HEK293 (cell line): ENCODE results near the gene CRYZL1.
A peak's percentile ranks its signal among the peaks of the same experiment; 100 is the strongest.

Experiments
- CTCF ChIA-PET: fragments of 350-600 bp; formaldehyde crosslinking; extraction: SDS; loops from one replicate; lab custom pipeline; 2021; ENCODE audit warnings: antibody characterized with exemption; lab: Yijun Ruan, JAX
- POLR2A ChIA-PET: fragments of 300-600 bp; formaldehyde crosslinking; extraction: SDS; loops from one replicate; lab custom pipeline; 2020; ENCODE audit warnings: antibody characterized with exemption, inconsistent platforms; lab: Yijun Ruan, JAX
- H3K27ac ChIP-seq: fragments of 200-500 bp; sonication (Bioruptor generic); 2 replicates; pipeline ENCODE4 v1.5.1; 2014; ENCODE audit warnings: low read depth, low read length, control low read depth, inconsistent platforms; ENCODE audit errors: extremely low read depth
- H3K36me3 ChIP-seq, 2 experiments: fragments of 200-500 bp in 1 of 2; sonication (Bioruptor generic) in 1 of 2; 1 replicate in 1 of 2; 2 replicates in 1 of 2; pipeline ENCODE4 v1.5.1; 2014 to 2017; ENCODE audit warnings: inconsistent platforms in 2 of 2, low read length in 2 of 2; ENCODE audit not compliant: control insufficient read depth in 2 of 2, insufficient read depth in 1 of 2
- H3K4me1 ChIP-seq: fragments of 200-500 bp; sonication (Bioruptor generic); 2 replicates; pipeline ENCODE4 v1.5.1; 2014; ENCODE audit warnings: mild to moderate bottlenecking, low read length, inconsistent platforms; ENCODE audit not compliant: control insufficient read depth, insufficient read depth
- H3K4me3 ChIP-seq: 2 replicates; pipeline ENCODE4 v1.5.1; 2011; ENCODE audit warnings: low read depth, mild to moderate bottlenecking, control low read depth, low read length, moderate library complexity
- H3K9me3 ChIP-seq: fragments of 200-500 bp; sonication (Bioruptor generic); 2 replicates; pipeline ENCODE4 v1.5.1; 2014; ENCODE audit warnings: low read depth, low read length, inconsistent platforms; ENCODE audit not compliant: control insufficient read depth, insufficient read depth
- GLI2 ChIP-seq: fragments of 450-650 bp; formaldehyde crosslinking; IDR thresholded peaks from 2 replicates; pipeline ENCODE4; 2017; ENCODE audit warnings: missing biosample characterization, missing genetic modification characterization, low read depth, borderline replicate concordance
- KLF8 ChIP-seq: fragments of 450-650 bp; formaldehyde crosslinking; IDR thresholded peaks from 2 replicates; pipeline ENCODE4 v1.5.1; 2016; ENCODE audit warnings: missing biosample characterization, missing genetic modification characterization
- PRDM1 ChIP-seq: fragments of 450-650 bp; formaldehyde crosslinking; IDR thresholded peaks from 2 replicates; pipeline ENCODE4; 2016; ENCODE audit warnings: missing biosample characterization, missing genetic modification characterization
- WT1 ChIP-seq: fragments of 450-650 bp; formaldehyde crosslinking; IDR thresholded peaks from 2 replicates; pipeline ENCODE4 v1.5.1; 2016; ENCODE audit warnings: missing biosample characterization, missing genetic modification characterization
- ZBTB48 ChIP-seq: fragments of 450-650 bp; formaldehyde crosslinking; IDR thresholded peaks from 2 replicates; pipeline ENCODE4 v1.5.1; 2016; ENCODE audit warnings: missing biosample characterization, missing genetic modification characterization
- ZIC2 ChIP-seq: fragments of 450-650 bp; formaldehyde crosslinking; IDR thresholded peaks from 2 replicates; pipeline ENCODE4 v1.5.1; 2016; ENCODE audit warnings: missing biosample characterization, missing genetic modification characterization
- ZNF10 ChIP-seq: fragments of 450-650 bp; formaldehyde crosslinking; IDR thresholded peaks from 2 replicates; pipeline ENCODE4 v1.5.1; 2017; ENCODE audit warnings: missing biosample characterization, missing genetic modification characterization
- ZNF146 ChIP-seq: fragments of 450-650 bp; formaldehyde crosslinking; IDR thresholded peaks from 2 replicates; pipeline ENCODE4 v1.5.1; 2016; ENCODE audit warnings: missing biosample characterization, missing genetic modification characterization
- ZNF157 ChIP-seq: fragments of 450-650 bp; formaldehyde crosslinking; IDR thresholded peaks from 2 replicates; pipeline ENCODE4 v1.5.1; 2016; ENCODE audit warnings: missing biosample characterization, missing genetic modification characterization
- ZNF239 ChIP-seq: fragments of 450-650 bp; formaldehyde crosslinking; IDR thresholded peaks from 2 replicates; pipeline ENCODE4 v1.5.1; 2016; ENCODE audit warnings: missing biosample characterization, missing genetic modification characterization
- ZNF324 ChIP-seq: fragments of 450-650 bp; formaldehyde crosslinking; IDR thresholded peaks from 2 replicates; pipeline ENCODE4 v1.5.1; 2016; ENCODE audit warnings: missing biosample characterization, missing genetic modification characterization
- ZNF335 ChIP-seq: fragments of 450-650 bp; formaldehyde crosslinking; conservative IDR thresholded peaks from 2 replicates; pipeline ENCODE4 v1.5.1; 2016; ENCODE audit warnings: missing biosample characterization, missing genetic modification characterization
- ZNF366 ChIP-seq: fragments of 450-650 bp; formaldehyde crosslinking; conservative IDR thresholded peaks from 2 replicates; pipeline ENCODE4 v1.5.1; 2016; ENCODE audit warnings: missing biosample characterization, missing genetic modification characterization
- ZNF426 ChIP-seq: fragments of 450-650 bp; formaldehyde crosslinking; IDR thresholded peaks from 2 replicates; pipeline ENCODE4 v1.5.1; 2017; ENCODE audit warnings: missing biosample characterization, missing genetic modification characterization, mild to moderate bottlenecking, inconsistent platforms, moderate library complexity
- ZNF433 ChIP-seq: fragments of 450-650 bp; formaldehyde crosslinking; IDR thresholded peaks from 2 replicates; pipeline ENCODE4 v1.5.1; 2016; ENCODE audit warnings: missing biosample characterization, missing genetic modification characterization, low read depth
- ZNF514 ChIP-seq: fragments of 450-650 bp; formaldehyde crosslinking; IDR thresholded peaks from 2 replicates; pipeline ENCODE4 v1.5.1; 2016; ENCODE audit warnings: missing biosample characterization, missing genetic modification characterization
- ZNF560 ChIP-seq: fragments of 450-650 bp; formaldehyde crosslinking; IDR thresholded peaks from 2 replicates; pipeline ENCODE4 v1.5.1; 2017; ENCODE audit warnings: missing biosample characterization, missing genetic modification characterization, borderline replicate concordance
- ZNF600 ChIP-seq: fragments of 450-650 bp; formaldehyde crosslinking; IDR thresholded peaks from 2 replicates; pipeline ENCODE4 v1.5.1; 2016; ENCODE audit warnings: missing biosample characterization, missing genetic modification characterization
- ZNF610 ChIP-seq: fragments of 450-650 bp; formaldehyde crosslinking; IDR thresholded peaks from 2 replicates; pipeline ENCODE4 v1.5.1; 2016; ENCODE audit warnings: missing biosample characterization, missing genetic modification characterization, borderline replicate concordance
- ZNF629 ChIP-seq: fragments of 450-650 bp; formaldehyde crosslinking; IDR thresholded peaks from 2 replicates; pipeline ENCODE4 v1.5.1; 2017; ENCODE audit warnings: missing biosample characterization, missing genetic modification characterization
- ZNF791 ChIP-seq: fragments of 450-650 bp; formaldehyde crosslinking; IDR thresholded peaks from 2 replicates; pipeline ENCODE4 v1.5.1; 2016; ENCODE audit warnings: missing biosample characterization, missing genetic modification characterization
- TF ChIP-seq, protein P1 (sequence below): fragments of 450-650 bp; formaldehyde crosslinking; IDR thresholded peaks from 2 replicates; pipeline ENCODE4 v1.5.1; 2016; ENCODE audit warnings: missing biosample characterization, missing genetic modification characterization
- TF ChIP-seq, protein P2 (sequence below): fragments of 450-650 bp; formaldehyde crosslinking; IDR thresholded peaks from 2 replicates; pipeline ENCODE4 v1.5.1; 2016; ENCODE audit warnings: missing biosample characterization, missing genetic modification characterization
- TF ChIP-seq, protein P3 (sequence below): fragments of 450-650 bp; formaldehyde crosslinking; optimal IDR thresholded peaks from 2 replicates; pipeline ENCODE3; 2016; ENCODE audit warnings: missing biosample characterization, mild to moderate bottlenecking, missing genetic modification characterization
- TF ChIP-seq, protein P4 (sequence below): fragments of 450-650 bp; formaldehyde crosslinking; IDR thresholded peaks from 2 replicates; pipeline ENCODE4 v1.5.1; 2016; ENCODE audit warnings: missing biosample characterization, missing genetic modification characterization
- TF ChIP-seq, protein P5 (sequence below): fragments of 450-650 bp; formaldehyde crosslinking; IDR thresholded peaks from 2 replicates; pipeline ENCODE4 v1.5.1; 2017; ENCODE audit warnings: missing biosample characterization, missing genetic modification characterization
- TF ChIP-seq, protein P6 (sequence below): fragments of 450-650 bp; formaldehyde crosslinking; IDR thresholded peaks from 2 replicates; pipeline ENCODE4 v1.5.1; 2016; ENCODE audit warnings: missing biosample characterization, missing genetic modification characterization

Gene CRYZL1

DNA sequence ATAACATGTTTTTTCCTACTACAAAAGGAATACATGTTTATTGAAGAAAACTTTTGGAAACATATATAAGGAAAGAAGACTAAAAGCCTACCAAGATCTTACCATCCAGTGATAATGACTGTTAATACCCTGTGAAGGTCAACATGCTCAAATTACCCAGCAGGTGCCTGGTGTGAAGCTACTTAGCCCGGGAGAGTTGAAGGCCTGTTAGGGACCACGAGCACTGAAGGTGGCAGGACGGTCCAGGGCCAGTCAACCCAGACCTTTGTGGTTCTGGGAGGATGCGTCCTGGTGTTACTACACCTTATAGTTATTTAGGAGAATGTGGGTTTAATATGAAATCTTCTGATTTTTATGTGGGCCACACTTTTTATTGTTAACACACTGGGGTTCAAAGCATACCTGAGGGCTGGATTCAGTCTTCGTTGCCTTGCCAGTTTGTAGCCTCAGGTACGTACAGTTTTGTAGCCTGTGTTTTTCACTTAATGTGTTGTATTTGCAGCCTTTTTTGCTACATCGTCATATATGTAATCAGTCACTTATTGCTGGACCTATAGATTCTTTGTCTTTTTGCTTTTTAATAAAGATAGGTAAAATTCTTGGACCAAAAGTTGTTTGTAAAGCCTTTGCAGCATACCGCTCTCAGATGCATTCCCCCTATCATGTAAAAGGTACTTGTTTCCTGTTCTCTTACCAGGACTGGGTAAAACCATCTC is 10.6 kb upstream of the CRYZL1 start:
- H3K4me1 ChIP-seq = peaks cover 32% of the 10 kb centered on the region
- no peak overlapping the region for H3K27ac ChIP-seq
- ChIA-PET POLR2A (interaction anchor here (1.2 kb wide), 1 partner anchor 10 kb away, joined by 4 read pairs; the partner anchor contains the start of gene ITSN1), CTCF (no interaction called here)
- H3K9me3 ChIP-seq = no peaks in the 10 kb centered on the region
- no peak overlapping the region for H3K4me3 ChIP-seq
- TF ChIP-seq, protein P1, sequence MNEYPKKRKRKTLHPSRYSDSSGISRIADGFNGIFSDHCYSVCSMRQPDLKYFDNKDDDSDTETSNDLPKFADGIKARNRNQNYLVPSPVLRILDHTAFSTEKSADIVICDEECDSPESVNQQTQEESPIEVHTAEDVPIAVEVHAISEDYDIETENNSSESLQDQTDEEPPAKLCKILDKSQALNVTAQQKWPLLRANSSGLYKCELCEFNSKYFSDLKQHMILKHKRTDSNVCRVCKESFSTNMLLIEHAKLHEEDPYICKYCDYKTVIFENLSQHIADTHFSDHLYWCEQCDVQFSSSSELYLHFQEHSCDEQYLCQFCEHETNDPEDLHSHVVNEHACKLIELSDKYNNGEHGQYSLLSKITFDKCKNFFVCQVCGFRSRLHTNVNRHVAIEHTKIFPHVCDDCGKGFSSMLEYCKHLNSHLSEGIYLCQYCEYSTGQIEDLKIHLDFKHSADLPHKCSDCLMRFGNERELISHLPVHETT (tag by site-specific recombination) = no peak
- TF ChIP-seq ZNF426 (tag by site-specific recombination) (no peak), PRDM1 (tag by site-specific recombination) (no peak), WT1 (tag by site-specific recombination) (0 out of 2 replicates have a peak, but pooled peaks have one; percentile 9), ZNF610 (tag by site-specific recombination) (no peak), ZNF157 (tag by site-specific recombination) (no peak), ZNF366 (tag by site-specific recombination) (peak; percentile 37), ZNF514 (no peak), ZNF791 (tag by site-specific recombination) (no peak), ZNF324 (tag by site-specific recombination) (no peak), ZNF433 (no peak), ZNF239 (tag by site-specific recombination) (no peak), ZNF335 (tag by site-specific recombination) (no peak), ZNF560 (no peak), ZNF600 (tag by site-specific recombination) (peak; percentile 91), ZNF10 (tag by site-specific recombination) (0 out of 2 replicates have a peak, but pooled peaks have one; percentile 25), ZNF146 (tag by site-specific recombination) (no peak), KLF8 (0 out of 2 replicates have a peak, but pooled peaks have one; percentile 24), GLI2 (tag by site-specific recombination) (no peak), ZBTB48 (tag by site-specific recombination) (peak; percentile 29; the same call in 1 of the 2 replicates), ZNF629 (tag by site-specific recombination) (no peak), ZIC2 (tag by site-specific recombination) (peak; percentile 39; the same call in 1 of the 2 replicates)
- TF ChIP-seq, protein P2, sequence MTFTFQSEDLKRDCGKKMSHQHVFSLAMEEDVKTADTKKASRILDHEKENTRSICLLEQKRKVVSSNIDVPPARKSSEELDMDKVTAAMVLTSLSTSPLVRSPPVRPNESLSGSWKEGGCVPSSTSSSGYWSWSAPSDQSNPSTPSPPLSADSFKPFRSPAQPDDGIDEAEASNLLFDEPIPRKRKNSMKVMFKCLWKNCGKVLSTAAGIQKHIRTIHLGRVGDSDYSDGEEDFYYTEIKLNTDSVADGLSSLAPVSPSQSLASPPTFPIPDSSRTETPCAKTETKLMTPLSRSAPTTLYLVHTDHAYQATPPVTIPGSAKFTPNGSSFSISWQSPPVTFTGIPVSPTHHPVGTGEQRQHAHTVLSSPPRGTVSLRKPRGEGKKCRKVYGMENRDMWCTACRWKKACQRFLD = no peak
- TF ChIP-seq, protein P3, sequence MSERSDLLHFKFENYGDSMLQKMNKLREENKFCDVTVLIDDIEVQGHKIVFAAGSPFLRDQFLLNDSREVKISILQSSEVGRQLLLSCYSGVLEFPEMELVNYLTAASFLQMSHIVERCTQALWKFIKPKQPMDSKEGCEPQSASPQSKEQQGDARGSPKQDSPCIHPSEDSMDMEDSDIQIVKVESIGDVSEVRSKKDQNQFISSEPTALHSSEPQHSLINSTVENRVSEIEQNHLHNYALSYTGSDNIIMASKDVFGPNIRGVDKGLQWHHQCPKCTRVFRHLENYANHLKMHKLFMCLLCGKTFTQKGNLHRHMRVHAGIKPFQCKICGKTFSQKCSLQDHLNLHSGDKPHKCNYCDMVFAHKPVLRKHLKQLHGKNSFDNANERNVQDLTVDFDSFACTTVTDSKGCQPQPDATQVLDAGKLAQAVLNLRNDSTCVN (tag by site-specific recombination) = no peak
- TF ChIP-seq, protein P4, sequence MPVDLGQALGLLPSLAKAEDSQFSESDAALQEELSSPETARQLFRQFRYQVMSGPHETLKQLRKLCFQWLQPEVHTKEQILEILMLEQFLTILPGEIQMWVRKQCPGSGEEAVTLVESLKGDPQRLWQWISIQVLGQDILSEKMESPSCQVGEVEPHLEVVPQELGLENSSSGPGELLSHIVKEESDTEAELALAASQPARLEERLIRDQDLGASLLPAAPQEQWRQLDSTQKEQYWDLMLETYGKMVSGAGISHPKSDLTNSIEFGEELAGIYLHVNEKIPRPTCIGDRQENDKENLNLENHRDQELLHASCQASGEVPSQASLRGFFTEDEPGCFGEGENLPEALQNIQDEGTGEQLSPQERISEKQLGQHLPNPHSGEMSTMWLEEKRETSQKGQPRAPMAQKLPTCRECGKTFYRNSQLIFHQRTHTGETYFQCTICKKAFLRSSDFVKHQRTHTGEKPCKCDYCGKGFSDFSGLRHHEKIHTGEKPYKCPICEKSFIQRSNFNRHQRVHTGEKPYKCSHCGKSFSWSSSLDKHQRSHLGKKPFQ (tag by site-specific recombination) = peak; percentile 95
- TF ChIP-seq, protein P5, sequence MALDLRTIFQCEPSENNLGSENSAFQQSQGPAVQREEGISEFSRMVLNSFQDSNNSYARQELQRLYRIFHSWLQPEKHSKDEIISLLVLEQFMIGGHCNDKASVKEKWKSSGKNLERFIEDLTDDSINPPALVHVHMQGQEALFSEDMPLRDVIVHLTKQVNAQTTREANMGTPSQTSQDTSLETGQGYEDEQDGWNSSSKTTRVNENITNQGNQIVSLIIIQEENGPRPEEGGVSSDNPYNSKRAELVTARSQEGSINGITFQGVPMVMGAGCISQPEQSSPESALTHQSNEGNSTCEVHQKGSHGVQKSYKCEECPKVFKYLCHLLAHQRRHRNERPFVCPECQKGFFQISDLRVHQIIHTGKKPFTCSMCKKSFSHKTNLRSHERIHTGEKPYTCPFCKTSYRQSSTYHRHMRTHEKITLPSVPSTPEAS (tag by site-specific recombination) = no peak
- TF ChIP-seq, protein P6, sequence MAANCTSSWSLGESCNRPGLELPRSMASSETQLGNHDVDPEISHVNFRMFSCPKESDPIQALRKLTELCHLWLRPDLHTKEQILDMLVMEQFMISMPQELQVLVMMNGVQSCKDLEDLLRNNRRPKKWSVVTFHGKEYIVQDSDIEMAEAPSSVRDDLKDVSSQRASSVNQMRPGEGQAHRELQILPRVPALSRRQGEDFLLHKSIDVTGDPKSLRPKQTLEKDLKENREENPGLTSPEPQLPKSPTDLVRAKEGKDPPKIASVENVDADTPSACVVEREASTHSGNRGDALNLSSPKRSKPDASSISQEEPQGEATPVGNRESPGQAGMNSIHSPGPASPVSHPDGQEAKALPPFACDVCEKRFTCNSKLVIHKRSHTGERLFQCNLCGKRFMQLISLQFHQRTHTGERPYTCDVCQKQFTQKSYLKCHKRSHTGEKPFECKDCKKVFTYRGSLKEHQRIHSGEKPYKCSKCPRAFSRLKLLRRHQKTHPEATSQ (tag by site-specific recombination) = no peak
- no peaks in the 10 kb centered on the region for H3K36me3 ChIP-seq
